K562 (cell line): ENCODE data around the gene USF2. TPM values are rescaled to one million over a fixed set of nuclear protein-coding genes. Genes with fewer than 3 reads are reported as not detected.

ENCODE experiments used
- BCOR ChIP-seq: fragments of 450-650 bp; IDR thresholded peaks from 2 replicates; pipeline ENCODE4 v1.6.1; 2016
- CXXC5 ChIP-seq: fragments of 250-450 bp; sonication (Bioruptor Pico); IDR thresholded peaks from 2 replicates; pipeline ENCODE4 v1.8.0; 2022; ENCODE audit warnings: inconsistent platforms, mild to moderate bottlenecking, moderate library complexity
- DMBX1 ChIP-seq: fragments of 250-450 bp; sonication (Bioruptor Pico); IDR thresholded peaks from 2 replicates; pipeline ENCODE4 v1.8.0; 2022; ENCODE audit warnings: inconsistent platforms, mild to moderate bottlenecking, moderate library complexity, borderline replicate concordance
- TEAD2 ChIP-seq: fragments of 450-650 bp; IDR thresholded peaks from 2 replicates; pipeline ENCODE4 v1.6.1; 2016; ENCODE audit warnings: missing genetic modification characterization, control low read depth, missing compliant biosample characterization
- TOE1 ChIP-seq, 2 experiments: fragments of 450-650 bp in 1 of 2; sonication (generic) in 1 of 2; formaldehyde crosslinking in 1 of 2; IDR thresholded peaks; 2 replicates each; pipeline versions ENCODE4 v1.7.1 to v1.8.0; 2016 to 2022; ENCODE audit warnings: borderline replicate concordance in 2 of 2, mild to moderate bottlenecking in 2 of 2, antibody characterized with exemption in 1 of 2, inconsistent platforms in 1 of 2, low read depth in 1 of 2, missing genetic modification reagents in 1 of 2, moderate library complexity in 1 of 2
- polyA plus RNA-seq, 8 experiments: library from polyadenylated mRNA; depleted of rRNA in 4 of 8; stranded (reverse) in 5 of 8; unstranded in 3 of 8; fragments of >200 nt; fragmentation: Nextera tagmentation in 2 of 8; fragmentation: Illumina TruSeq in 1 of 8; extraction: Ambion mirVana in 2 of 8; extraction: Trizol in 1 of 8; gene quantifications; 2 replicates each; pipeline versions ENCODE4 v1.2.1 to v1.2.3, GENCODE V29; 2011 to 2014; ENCODE audit warnings: inconsistent platforms in 1 of 8, missing spikeins in 1 of 8
- total RNA-seq, 7 experiments: library from RNA; depleted of rRNA in 6 of 7; stranded (reverse); fragments of >200 nt in 6 of 7; fragmentation: Illumina TruSeq in 2 of 7; extraction: Trizol in 2 of 7; gene quantifications; 2 replicates each; pipeline versions ENCODE4 v1.2.1 to v1.2.3, GENCODE V29; 2011 to 2021; ENCODE audit warnings: low replicate concordance in 1 of 7
- TF ChIP-seq, protein P1 (sequence below), 2 experiments: IDR thresholded peaks; 2 replicates each; pipeline ENCODE4 v1.6.1; 2011; ENCODE audit warnings: borderline replicate concordance in 1 of 2, control low read depth in 1 of 2, low read depth in 1 of 2, low read length in 1 of 2, mild to moderate bottlenecking in 1 of 2, mixed read lengths in 1 of 2, moderate library complexity in 1 of 2; ENCODE audit not compliant: insufficient read depth in 1 of 2, insufficient read length in 1 of 2, poor library complexity in 1 of 2, severe bottlenecking in 1 of 2; ENCODE audit errors: extremely low read depth in 1 of 2
- TF ChIP-seq, protein P2 (sequence below): sonication (generic); formaldehyde crosslinking; IDR thresholded peaks from 2 replicates; pipeline ENCODE4 v1.8.0; 2022; ENCODE audit warnings: mild to moderate bottlenecking, missing genetic modification reagents
- TF ChIP-seq, protein P3 (sequence below): fragments of 250-450 bp; sonication (Bioruptor Pico); IDR thresholded peaks from 2 replicates; pipeline ENCODE4 v1.8.0; 2022; ENCODE audit warnings: moderate library complexity, mild to moderate bottlenecking, inconsistent platforms

USF2 gene
- total and polyA plus RNA-seq, 9 of the 15 experiments (the other 6 are each of a cell fraction or from before 2014, with no cell fraction given): 0.27 to 93.7 (median 58.4) TPM

DNA sequence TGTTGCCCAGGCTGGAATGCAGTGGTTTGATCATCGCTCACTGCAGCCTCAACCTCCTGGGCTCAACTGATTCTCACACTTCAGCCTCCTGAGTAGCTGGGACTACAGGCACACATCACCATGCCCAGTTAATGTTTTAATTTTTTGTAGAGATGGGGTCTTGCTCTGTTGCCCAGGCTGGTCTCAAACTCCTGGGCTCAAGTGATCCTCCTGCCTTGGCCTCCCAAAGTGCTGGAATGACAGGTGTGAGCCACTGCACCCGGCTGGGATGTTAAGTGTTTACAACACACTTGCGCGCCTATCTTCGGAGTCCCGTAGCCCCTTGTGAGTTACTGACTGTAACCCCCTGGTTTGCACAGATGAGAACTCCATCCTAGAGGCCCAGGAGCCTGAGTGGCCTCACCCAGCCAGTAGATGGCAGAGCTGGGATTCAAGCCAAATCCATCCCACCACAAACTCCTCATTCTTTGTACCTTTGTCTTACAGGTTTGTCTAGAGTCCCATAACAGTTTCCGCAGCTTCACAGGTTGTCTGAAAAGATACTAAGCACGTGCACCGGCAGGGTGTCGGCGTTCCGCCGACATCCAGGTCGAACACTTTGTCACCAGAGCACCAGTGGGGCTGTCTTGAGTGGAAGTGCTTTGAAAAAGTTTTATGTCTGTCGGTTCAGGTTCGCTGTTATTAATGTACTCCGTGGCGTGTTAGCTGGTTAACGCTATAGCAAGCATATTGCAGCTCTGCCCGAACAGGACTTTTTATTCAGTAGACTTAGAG, 37.9 kb downstream of the USF2 start (continued):
- TF ChIP-seq TOE1 (IDR thresholded peaks at IDR 0.05; ENCODE audit: borderline replicate concordance) (peak; percentile 44; the same call in 1 of the 2 replicates), TOE1 (CRISPR knock-in tag; IDR thresholded peaks at IDR 0.05; ENCODE audit: borderline replicate concordance, low read depth) (no peak), TEAD2 (tag) (no peak), BCOR (peak; percentile 98), DMBX1 (CRISPR knock-in tag) (peak; percentile 50; the same call in 1 of the 2 replicates), CXXC5 (CRISPR knock-in tag) (peak; percentile 52; the same call in 1 of the 2 replicates)
- TF ChIP-seq, protein P1, sequence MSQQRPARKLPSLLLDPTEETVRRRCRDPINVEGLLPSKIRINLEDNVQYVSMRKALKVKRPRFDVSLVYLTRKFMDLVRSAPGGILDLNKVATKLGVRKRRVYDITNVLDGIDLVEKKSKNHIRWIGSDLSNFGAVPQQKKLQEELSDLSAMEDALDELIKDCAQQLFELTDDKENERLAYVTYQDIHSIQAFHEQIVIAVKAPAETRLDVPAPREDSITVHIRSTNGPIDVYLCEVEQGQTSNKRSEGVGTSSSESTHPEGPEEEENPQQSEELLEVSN (IDR thresholded peaks at IDR 0.05; ENCODE audit: borderline replicate concordance in 1 of 2, extremely low read depth in 1 of 2, insufficient read depth in 1 of 2, insufficient read length in 1 of 2, low read depth in 1 of 2, low read length in 1 of 2, poor library complexity in 1 of 2, severe bottlenecking in 1 of 2): peak; percentile 19 to 68
- TF ChIP-seq, protein P2, sequence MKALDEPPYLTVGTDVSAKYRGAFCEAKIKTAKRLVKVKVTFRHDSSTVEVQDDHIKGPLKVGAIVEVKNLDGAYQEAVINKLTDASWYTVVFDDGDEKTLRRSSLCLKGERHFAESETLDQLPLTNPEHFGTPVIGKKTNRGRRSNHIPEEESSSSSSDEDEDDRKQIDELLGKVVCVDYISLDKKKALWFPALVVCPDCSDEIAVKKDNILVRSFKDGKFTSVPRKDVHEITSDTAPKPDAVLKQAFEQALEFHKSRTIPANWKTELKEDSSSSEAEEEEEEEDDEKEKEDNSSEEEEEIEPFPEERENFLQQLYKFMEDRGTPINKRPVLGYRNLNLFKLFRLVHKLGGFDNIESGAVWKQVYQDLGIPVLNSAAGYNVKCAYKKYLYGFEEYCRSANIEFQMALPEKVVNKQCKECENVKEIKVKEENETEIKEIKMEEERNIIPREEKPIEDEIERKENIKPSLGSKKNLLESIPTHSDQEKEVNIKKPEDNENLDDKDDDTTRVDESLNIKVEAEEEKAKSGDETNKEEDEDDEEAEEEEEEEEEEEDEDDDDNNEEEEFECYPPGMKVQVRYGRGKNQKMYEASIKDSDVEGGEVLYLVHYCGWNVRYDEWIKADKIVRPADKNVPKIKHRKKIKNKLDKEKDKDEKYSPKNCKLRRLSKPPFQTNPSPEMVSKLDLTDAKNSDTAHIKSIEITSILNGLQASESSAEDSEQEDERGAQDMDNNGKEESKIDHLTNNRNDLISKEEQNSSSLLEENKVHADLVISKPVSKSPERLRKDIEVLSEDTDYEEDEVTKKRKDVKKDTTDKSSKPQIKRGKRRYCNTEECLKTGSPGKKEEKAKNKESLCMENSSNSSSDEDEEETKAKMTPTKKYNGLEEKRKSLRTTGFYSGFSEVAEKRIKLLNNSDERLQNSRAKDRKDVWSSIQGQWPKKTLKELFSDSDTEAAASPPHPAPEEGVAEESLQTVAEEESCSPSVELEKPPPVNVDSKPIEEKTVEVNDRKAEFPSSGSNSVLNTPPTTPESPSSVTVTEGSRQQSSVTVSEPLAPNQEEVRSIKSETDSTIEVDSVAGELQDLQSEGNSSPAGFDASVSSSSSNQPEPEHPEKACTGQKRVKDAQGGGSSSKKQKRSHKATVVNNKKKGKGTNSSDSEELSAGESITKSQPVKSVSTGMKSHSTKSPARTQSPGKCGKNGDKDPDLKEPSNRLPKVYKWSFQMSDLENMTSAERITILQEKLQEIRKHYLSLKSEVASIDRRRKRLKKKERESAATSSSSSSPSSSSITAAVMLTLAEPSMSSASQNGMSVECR (CRISPR knock-in tag): no peak
- TF ChIP-seq, protein P3, sequence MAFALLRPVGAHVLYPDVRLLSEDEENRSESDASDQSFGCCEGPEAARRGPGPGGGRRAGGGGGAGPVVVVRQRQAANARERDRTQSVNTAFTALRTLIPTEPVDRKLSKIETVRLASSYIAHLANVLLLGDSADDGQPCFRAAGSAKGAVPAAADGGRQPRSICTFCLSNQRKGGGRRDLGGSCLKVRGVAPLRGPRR (CRISPR knock-in tag): 0 out of 2 replicates have a peak, but pooled peaks have one; percentile 42
